GM12872 (cell line): Measurements from ENCODE around the gene ADGRV1.

Experiments used
- TF ChIP-seq, protein P1 (sequence below): IDR thresholded peaks from 3 replicates; pipeline ENCODE4 v1.5.1; 2011; ENCODE audit warnings: low read depth, mild to moderate bottlenecking, low read length, moderate library complexity; ENCODE audit not compliant: insufficient read depth

ADGRV1 gene

DNA sequence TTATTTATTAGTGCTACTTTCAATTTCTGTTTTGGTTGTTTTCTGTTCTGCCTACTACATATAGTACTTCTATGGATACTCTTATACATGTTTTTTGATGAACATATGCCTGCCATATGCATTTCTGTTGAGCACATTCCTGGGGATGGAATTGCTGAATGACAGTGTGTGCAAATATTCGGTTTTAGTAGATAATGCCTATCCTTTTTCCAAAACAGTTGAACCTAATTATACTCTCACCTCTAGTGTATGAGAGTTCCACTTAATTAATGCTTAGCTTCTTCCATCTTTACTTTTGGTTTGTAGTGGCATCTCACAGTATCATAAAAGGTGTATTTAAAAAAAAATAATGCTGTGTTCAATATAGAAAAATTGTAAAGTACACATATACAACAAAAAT, 96.8 kb downstream of the ADGRV1 start:
- TF ChIP-seq, protein P1, sequence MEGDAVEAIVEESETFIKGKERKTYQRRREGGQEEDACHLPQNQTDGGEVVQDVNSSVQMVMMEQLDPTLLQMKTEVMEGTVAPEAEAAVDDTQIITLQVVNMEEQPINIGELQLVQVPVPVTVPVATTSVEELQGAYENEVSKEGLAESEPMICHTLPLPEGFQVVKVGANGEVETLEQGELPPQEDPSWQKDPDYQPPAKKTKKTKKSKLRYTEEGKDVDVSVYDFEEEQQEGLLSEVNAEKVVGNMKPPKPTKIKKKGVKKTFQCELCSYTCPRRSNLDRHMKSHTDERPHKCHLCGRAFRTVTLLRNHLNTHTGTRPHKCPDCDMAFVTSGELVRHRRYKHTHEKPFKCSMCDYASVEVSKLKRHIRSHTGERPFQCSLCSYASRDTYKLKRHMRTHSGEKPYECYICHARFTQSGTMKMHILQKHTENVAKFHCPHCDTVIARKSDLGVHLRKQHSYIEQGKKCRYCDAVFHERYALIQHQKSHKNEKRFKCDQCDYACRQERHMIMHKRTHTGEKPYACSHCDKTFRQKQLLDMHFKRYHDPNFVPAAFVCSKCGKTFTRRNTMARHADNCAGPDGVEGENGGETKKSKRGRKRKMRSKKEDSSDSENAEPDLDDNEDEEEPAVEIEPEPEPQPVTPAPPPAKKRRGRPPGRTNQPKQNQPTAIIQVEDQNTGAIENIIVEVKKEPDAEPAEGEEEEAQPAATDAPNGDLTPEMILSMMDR: no peak

DNA sequence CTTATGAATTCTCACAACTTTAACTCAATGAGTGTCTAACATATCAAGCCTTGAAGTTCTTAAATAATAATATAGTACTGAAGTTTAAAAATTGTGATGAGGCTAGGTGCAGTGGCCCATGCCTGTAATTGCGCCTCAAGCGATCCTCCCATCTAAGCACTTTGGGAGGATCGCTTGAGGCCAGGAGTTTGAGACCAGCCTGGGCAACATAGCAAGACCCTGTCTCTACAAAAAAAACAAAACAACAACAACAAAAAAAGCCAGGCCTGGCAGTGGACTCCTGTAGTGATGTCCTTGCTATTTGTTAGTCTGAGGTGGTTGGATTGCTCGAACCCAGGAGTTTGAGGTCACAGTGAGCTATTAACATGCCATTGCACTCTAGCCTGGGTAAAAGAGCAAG, 98.4 kb downstream of the ADGRV1 start:
- TF ChIP-seq, protein P1: no peak

DNA sequence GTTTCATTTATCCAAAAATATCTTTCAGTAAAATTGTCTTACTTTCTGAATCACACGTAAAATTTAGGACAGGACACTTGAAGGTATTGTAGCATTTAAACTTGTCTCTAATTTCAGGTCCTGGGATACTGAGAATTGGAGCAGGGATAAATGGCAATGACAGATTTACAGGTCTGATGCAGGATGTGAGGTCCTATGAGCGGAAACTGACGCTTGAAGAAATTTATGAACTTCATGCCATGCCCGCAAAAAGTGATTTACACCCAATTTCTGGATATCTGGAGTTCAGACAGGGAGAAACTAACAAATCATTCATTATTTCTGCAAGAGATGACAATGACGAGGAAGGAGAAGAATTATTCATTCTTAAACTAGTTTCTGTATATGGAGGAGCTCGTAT, 99.2 kb downstream of the ADGRV1 start:
- TF ChIP-seq, protein P1: no peak

DNA sequence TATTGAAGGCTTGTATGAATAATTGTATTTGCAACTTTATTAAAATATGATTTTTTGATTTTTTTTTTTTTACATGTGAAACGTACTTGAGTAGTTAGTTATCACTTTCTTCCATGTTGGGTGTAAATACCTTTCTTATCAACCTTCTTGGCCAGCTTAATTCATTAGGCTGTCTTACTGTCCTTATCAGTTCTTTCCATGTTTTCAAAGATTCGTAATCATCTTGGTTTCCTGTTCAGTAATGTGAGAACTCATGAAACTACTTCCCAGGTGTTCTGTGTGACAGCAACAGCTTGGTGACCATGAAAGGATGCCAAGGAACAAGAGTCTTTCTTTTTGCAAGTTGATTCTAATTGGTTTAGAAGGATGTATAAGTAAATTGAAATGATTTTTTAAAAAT, 100.0 kb downstream of the ADGRV1 start:
- TF ChIP-seq, protein P1: no peak

DNA sequence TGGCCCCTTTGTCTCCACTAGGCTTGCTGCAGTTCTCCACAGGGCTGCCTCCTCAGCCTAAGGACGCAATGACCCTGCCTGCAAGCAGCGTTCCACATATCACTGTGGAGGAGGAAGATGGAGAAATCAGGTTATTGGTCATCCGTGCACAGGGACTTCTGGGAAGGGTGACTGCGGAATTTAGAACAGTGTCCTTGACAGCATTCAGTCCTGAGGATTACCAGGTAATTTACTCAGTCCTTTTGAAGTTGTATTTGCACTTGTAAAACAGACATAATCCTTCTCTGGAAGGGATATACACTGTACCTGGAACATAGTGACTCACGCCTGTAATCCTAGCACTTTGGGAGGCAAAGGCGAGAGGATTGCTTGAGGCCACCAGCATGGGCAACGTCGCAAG, 116.6 kb downstream of the ADGRV1 start:
- TF ChIP-seq, protein P1: no peak

DNA sequence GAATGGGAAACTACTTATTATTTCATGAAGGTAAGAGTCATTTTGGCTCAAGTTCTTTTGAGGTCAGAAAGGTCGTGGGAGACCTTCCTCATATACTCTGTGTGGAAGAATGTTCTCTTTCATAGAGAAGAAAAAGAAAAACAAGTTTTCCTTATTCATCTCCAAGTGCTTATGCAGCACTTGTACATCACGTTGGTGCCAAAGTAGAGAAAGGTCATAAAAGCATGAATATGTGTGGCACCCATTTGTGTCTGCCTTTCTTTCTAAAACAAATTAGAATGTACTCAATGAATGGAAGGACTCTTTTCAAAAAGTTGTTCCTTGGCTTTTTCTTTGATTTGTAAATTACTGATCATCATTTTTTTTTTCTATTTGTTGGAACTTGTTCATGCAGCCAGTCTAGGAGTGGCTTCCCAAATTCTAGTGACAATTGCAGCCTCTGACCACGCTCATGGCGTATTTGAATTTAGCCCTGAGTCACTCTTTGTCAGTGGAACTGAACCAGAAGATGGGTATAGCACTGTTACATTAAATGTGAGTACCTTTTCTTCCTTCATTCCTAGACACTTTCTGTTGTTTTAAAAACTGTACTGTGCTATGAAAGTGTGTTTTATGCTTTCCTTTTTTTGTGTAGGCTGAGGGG, 122.4 kb downstream of the ADGRV1 start:
- TF ChIP-seq, protein P1: no peak

DNA sequence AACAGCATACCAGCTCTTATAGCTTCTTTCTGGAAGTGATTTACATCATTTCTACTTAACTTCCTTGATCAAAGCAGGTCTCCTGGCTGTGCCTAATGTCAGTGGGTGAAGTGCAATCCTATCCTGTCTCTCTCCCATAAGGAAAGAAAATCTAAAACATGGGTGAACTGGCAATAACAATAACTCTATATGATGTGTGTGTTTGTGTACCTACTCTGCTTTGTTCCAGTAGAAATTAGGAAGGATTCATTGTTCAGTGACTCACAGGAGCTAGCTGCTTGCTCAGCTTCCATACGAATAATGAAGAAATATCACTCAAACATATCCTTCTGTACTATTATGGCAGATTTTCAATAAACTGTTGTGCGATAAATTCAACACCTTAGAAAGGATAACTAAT, 123.7 kb downstream of the ADGRV1 start:
- TF ChIP-seq, protein P1: no peak
